HG03378 (cell line): Measurements from ENCODE around the gene DSTYK.
"Not testable (repeated sequence)": the region's sequence is repeated elsewhere in the genome, so short reads cannot be mapped to it uniquely, and the experiment has no call there.

Experiments
- ATAC-seq: cut with Tn5 transposase; IDR thresholded peaks from one replicate; pipeline ENCODE4 v1.9.1; 2021; ENCODE audit warnings: mild to moderate bottlenecking, moderate library complexity; ENCODE audit not compliant: unreplicated experiment

Gene DSTYK

DNA sequence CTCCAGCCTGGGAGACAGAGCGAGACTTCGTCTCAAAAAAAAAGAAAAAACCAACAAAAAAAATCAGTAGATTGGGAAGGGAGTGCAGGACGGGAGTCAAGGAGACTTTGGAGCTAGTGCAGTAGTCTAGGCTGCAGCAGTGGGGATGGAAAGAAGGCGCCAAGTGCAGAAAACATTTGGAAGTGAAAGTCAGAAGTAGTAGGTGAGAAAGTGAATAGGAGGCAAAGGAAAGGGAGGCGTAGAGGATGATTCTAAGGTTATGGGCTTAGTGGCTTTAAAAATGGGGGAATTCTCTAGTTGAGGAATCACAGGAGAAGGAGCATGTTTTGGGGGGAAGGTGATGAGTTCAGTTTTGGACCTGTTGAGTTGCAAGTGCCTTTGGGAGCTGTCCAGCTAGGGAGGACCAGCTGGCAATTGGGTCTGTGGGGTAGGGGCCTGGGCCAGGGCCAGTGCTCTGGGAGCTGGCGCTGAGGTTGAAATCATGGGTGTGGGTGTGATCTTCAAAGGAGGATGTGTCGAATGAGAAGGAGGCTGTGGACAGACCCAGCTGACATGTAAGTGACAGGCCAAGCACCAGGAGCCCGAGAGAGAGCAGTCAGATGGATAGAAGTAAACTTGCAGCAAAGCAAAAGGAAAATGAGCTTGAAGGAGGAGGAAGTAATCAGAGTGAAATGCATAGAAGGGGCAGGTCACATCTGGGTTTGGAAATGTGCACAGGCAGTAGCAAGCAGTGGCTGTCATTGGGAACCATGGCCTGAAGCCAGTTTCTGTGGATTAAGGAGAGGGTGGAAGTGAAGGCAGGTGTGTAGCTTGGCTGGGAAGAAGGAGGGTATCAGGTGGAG is 32.1 kb upstream of the DSTYK start:
- ATAC-seq: no peak

- no peak for ATAC-seq
These were observed 30.0 kb upstream of the DSTYK start for GRCh38 chr1:205241366-205242030.

- no peak for ATAC-seq
These were observed 29.1 kb upstream of the DSTYK start for GRCh38 chr1:205240569-205240968.

GRCh38 chr1:205240118-205240517 is 28.6 kb upstream of the DSTYK start:
- no peak for ATAC-seq

- ATAC-seq: no peak
These were observed 27.6 kb upstream of the DSTYK start for GRCh38 chr1:205239078-205239477.

- no peak for ATAC-seq
These were observed 26.3 kb upstream of the DSTYK start for GRCh38 chr1:205237526-205238484.

- no peak for ATAC-seq
These were observed 25.5 kb upstream of the DSTYK start for GRCh38 chr1:205236951-205237475.

- ATAC-seq: no peak
These were observed 25.0 kb upstream of the DSTYK start for GRCh38 chr1:205236526-205236925.

- no peak for ATAC-seq
These were observed 24.4 kb upstream of the DSTYK start for GRCh38 chr1:205235951-205236350.

DNA sequence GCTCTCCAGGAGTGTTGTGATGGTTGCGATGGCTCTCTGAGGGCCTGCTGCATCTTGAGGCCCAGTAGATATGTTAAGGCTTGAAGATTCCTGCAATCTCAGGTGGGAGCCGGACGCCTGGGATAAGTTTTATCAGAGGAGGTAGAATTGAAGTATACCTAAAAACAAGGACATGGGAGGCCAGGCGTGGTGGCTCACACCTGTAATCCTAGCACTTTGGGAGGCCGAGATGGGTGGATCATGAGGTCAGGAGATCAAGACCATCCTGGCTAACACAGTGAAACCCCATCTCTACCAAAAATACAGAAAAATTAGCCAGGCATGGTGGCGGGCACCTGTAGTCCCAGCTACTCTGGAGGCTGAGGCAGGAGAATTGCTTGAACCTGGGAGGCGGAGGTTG is 22.5 kb upstream of the DSTYK start:
- not testable (repeated sequence) for ATAC-seq

- ATAC-seq: no peak
These were observed 21.5 kb upstream of the DSTYK start for GRCh38 chr1:205232945-205233397.

DNA sequence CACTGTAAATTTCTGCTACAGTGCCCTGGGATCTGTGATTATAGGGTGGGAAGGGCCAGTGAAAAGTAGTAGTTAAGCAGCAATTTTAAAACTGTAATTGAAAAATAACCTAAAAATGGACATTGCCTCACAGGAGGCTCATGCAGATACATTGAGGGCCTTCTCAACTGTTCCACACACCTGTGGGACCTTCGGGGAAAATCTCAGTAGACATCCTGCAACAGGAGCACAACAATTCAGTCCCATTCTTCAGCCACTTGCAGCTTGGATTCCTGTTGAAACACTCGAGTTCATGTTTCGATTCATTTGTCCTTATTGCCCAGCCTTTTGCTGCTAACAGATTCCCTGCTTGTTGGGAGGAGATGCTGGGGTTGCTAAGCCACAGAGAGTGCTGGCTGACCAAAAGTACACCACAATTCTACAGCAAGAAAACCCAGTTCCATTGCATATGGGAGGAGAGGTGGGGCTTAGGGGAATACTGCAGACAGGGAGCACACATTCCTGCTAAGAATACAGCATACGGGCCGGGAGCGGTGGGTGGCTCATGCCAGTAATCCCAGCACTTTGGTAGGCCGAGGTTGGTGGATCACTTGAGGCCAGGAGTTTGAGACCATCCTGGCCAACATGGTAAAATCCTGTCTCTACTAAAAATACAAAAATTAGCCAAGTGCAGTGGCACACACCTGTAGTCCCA is 20.8 kb upstream of the DSTYK start:
- no peak for ATAC-seq

DNA sequence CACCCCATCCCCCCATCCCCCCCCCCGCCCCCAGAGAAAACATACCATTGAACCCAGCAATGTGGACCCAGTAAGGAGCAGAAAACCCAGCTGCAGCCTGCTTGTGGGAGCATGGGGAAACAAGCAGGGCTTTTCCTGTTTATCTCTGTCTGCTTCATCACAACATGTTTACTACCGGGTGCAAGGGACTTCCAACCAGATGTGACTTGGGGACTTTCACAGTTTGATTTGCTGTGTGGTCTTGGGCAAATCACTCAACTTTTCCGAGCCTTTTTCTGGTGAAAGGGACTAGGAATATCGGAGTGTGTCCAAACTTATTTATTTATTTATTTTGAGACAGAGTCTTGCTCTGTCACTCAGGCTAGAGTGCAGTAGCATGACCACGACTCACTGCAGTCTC is 19.5 kb upstream of the DSTYK start:
- ATAC-seq: no peak

- no peak for ATAC-seq
These were observed 18.6 kb upstream of the DSTYK start for GRCh38 chr1:205229916-205230700.

DNA sequence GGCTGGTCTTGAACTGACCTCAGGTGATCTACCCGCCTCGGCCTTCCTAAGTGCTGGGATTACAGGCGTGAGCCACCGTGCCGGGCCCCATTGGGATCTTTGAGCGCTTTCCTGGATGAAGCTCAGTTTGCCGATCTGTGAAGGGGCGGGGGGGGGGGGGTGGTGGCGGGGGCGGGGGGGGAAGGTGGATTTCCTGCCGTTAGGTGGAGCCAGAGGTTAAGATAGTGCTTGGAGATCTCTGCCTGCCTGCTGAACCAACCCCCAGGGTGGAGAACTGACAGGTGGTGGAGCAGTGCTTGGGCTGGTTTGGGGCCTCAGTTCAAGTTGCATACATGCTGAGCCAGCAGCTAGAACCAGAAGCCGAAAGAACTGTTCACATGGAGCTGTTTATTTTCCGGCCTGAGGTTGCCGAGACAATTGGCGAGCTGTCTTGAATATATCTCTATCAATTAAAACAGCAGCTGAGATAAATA is 17.9 kb upstream of the DSTYK start:
- ATAC-seq: no peak

DNA sequence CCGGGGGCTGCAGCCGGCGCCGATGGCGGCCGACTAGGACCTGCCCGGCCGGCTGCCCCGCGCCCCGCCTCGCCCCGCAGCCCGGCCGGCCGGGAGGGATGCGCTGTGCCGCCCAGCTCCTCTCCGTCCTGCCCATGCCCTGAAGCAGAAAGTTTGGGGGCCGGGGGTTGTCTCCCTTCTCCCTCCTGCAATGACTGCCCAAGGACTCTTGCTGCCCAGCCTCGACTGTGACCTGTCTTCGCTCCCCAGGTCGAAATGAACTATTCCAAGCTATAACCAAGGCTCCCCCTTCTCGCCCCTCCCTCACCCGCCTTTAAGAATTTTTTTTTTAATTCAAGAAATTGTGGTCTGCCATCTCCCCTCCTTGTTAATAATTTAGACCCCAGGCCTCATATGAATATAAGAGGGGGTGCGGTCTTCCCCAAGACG is 16.6 kb upstream of the DSTYK start:
- no peak for ATAC-seq

GRCh38 chr1:205227584-205228013 is 16.1 kb upstream of the DSTYK start, which contains the start of gene TMCC2:
TSS of gene TMCC2 (plus strand) at chr1:205227946. CDS start at chr1:205228565, 619 bp downstream.
- no peak for ATAC-seq

- no peak for ATAC-seq
These were observed 15.5 kb upstream of the DSTYK start for GRCh38 chr1:205226868-205227583.
